ES-I3 (cell line): ENCODE measurements around the gene SDCBP2.

ENCODE experiments used
- H3K36me3 ChIP-seq: 2 replicates; pipeline ENCODE4 v1.6.1; 2013; ENCODE audit warnings: mild to moderate bottlenecking, low read length, control low read depth, moderate library complexity; ENCODE audit not compliant: insufficient read depth
- H3K4me1 ChIP-seq: 2 replicates; pipeline ENCODE4 v1.6.1; 2013; ENCODE audit warnings: mild to moderate bottlenecking, control low read depth, low read length; ENCODE audit not compliant: insufficient read depth
- H3K9ac ChIP-seq: 2 replicates; pipeline ENCODE4 v1.6.1; 2013; ENCODE audit warnings: low read depth, mild to moderate bottlenecking, low read length, moderate library complexity
- H3K9me3 ChIP-seq: 2 replicates; pipeline ENCODE4 v1.6.1; 2013; ENCODE audit warnings: mild to moderate bottlenecking, low read length, moderate library complexity; ENCODE audit not compliant: control insufficient read depth, insufficient read depth

SDCBP2 gene

GRCh38 chr20:1328680-1329330 is at the start of gene SDCBP2:
SDCBP2 (minus strand) TSS chr20:1329139; CDS start chr20:1320416, 8,723 bp downstream.
- no peak within 1 kb of the TSS for H3K9ac ChIP-seq
- H3K36me3 ChIP-seq, result no peaks in the 10 kb centered on the region
- H3K9me3 ChIP-seq, result no peaks in the 10 kb centered on the region
- H3K4me1 ChIP-seq, result peaks cover 7% of the 10 kb centered on the region

- H3K4me1 ChIP-seq, result peaks cover 21% of the 10 kb centered on the region
- H3K36me3 ChIP-seq, result no peaks in the 10 kb centered on the region
- H3K9ac ChIP-seq, result no peak overlapping the region
- no peaks in the 10 kb centered on the region for H3K9me3 ChIP-seq
Measured at GRCh38 chr20:1378735-1379125, 49.8 kb upstream of the SDCBP2 start.

- Histone ChIP-seq H3K36me3 (0 out of 2 replicates have a peak, but pooled peaks cover 1% of the 10 kb centered on the region), H3K9me3 (no peaks in the 10 kb centered on the region), H3K4me1 (peaks cover 21% of the 10 kb centered on the region), H3K9ac (no peak overlapping the region)
Measured at GRCh38 chr20:1377984-1378734, 49.2 kb upstream of the SDCBP2 start.

GRCh38 chr20:1377341-1377871 is 48.5 kb upstream of the SDCBP2 start:
- Histone ChIP-seq H3K9me3 (no peaks in the 10 kb centered on the region), H3K4me1 (peaks cover 21% of the 10 kb centered on the region), H3K9ac (no peak overlapping the region), H3K36me3 (peaks cover 5% of the 10 kb centered on the region; the same call in 1 of the 2 replicates)

- H3K9me3 ChIP-seq, result no peaks in the 10 kb centered on the region
- no peak overlapping the region for H3K9ac ChIP-seq
- H3K36me3 ChIP-seq, result peaks cover 8% of the 10 kb centered on the region; the same call in 1 of the 2 replicates
- H3K4me1 ChIP-seq, result peaks cover 21% of the 10 kb centered on the region
Measured at GRCh38 chr20:1376408-1377270, 47.7 kb upstream of the SDCBP2 start.

GRCh38 chr20:1376007-1376406 is 47.1 kb upstream of the SDCBP2 start:
- H3K36me3 ChIP-seq, result peaks cover 13% of the 10 kb centered on the region; the same call in 1 of the 2 replicates

GRCh38 chr20:1375515-1375914 is 46.6 kb upstream of the SDCBP2 start:
- H3K36me3 ChIP-seq, result peaks cover 14% of the 10 kb centered on the region; the same call in 1 of the 2 replicates
- peaks cover 21% of the 10 kb centered on the region for H3K4me1 ChIP-seq
- H3K9ac ChIP-seq, result no peak overlapping the region
- no peaks in the 10 kb centered on the region for H3K9me3 ChIP-seq

More at GRCh38 chr20:1376007-1376406, 47.1 kb upstream of the SDCBP2 start:
- Histone ChIP-seq H3K4me1 (peaks cover 21% of the 10 kb centered on the region), H3K9me3 (no peaks in the 10 kb centered on the region), H3K9ac (no peak overlapping the region)

GRCh38 chr20:1374246-1374645 is 45.3 kb upstream of the SDCBP2 start:
- Histone ChIP-seq H3K9ac (no peak overlapping the region), H3K36me3 (peaks cover 14% of the 10 kb centered on the region; the same call in 1 of the 2 replicates), H3K9me3 (no peaks in the 10 kb centered on the region), H3K4me1 (peaks cover 19% of the 10 kb centered on the region)

GRCh38 chr20:1373614-1374013 is 44.7 kb upstream of the SDCBP2 start:
- Histone ChIP-seq H3K9me3 (no peaks in the 10 kb centered on the region), H3K36me3 (peaks cover 14% of the 10 kb centered on the region; the same call in 1 of the 2 replicates), H3K9ac (no peak overlapping the region), H3K4me1 (peaks cover 13% of the 10 kb centered on the region)

- H3K4me1 ChIP-seq, result peaks cover 9% of the 10 kb centered on the region
- no peaks in the 10 kb centered on the region for H3K9me3 ChIP-seq
- no peak overlapping the region for H3K9ac ChIP-seq
- peaks cover 14% of the 10 kb centered on the region; the same call in 1 of the 2 replicates for H3K36me3 ChIP-seq
Measured at GRCh38 chr20:1373036-1373435, 44.1 kb upstream of the SDCBP2 start.

GRCh38 chr20:1371830-1372539 is 43.0 kb upstream of the SDCBP2 start:
- Histone ChIP-seq H3K9ac (no peak overlapping the region), H3K9me3 (no peaks in the 10 kb centered on the region), H3K4me1 (no peaks in the 10 kb centered on the region), H3K36me3 (peaks cover 14% of the 10 kb centered on the region; the same call in 1 of the 2 replicates)

- H3K9ac ChIP-seq, result no peak overlapping the region
- H3K36me3 ChIP-seq, result peaks cover 14% of the 10 kb centered on the region; the same call in 1 of the 2 replicates
- H3K9me3 ChIP-seq, result no peaks in the 10 kb centered on the region
- H3K4me1 ChIP-seq, result no peaks in the 10 kb centered on the region
Measured at GRCh38 chr20:1371202-1371782, 42.4 kb upstream of the SDCBP2 start.

- H3K4me1 ChIP-seq, result no peaks in the 10 kb centered on the region
- no peak overlapping the region for H3K9ac ChIP-seq
- peaks cover 14% of the 10 kb centered on the region; the same call in 1 of the 2 replicates for H3K36me3 ChIP-seq
- no peaks in the 10 kb centered on the region for H3K9me3 ChIP-seq
Measured at GRCh38 chr20:1370548-1371110, 41.7 kb upstream of the SDCBP2 start.
